Sigmoid colon (tissue), 4 donors: ENCODE results near the gene NFIC.

Experiments
- CTCF ChIP-seq, 4 experiments: fragments of 450-650 bp in 3 of 4; fragments of 200-600 bp in 1 of 4; IDR thresholded peaks; one replicate each; pipeline ENCODE4 v1.5.1; 2016 to 2019; ENCODE audit warnings: antibody characterized with exemption in 4 of 4, mild to moderate bottlenecking in 3 of 4, moderate library complexity in 2 of 4
- EP300 ChIP-seq, 4 donors: sonication (generic); formaldehyde crosslinking; IDR thresholded peaks; one replicate each; pipeline ENCODE4 v1.6.1; 2017; ENCODE audit warnings: antibody characterized with exemption in 4 of 4

GRCh38 chr19:3323658-3324057, 42.7 kb upstream of the NFIC start:
- no peak for TF ChIP-seq CTCF (IDR thresholded peaks at IDR 0.05)
- no peak for TF ChIP-seq EP300 (IDR thresholded peaks at IDR 0.05)
